Measurements from ENCODE around the gene ATP1B2.

GRCh38 chr17:7677388-7678067, 26.8 kb downstream of the ATP1B2 start:
- no peak for TF ChIP-seq EZH2phosphoT487 (IDR thresholded peaks at IDR 0.05; ENCODE audit: low read length)
- no peak for TF ChIP-seq EZH2 (optimal IDR thresholded peaks at IDR 0.05; ENCODE audit: low read depth, low read length)
